ENCODE measurements around the gene ZNF554. TPM values are rescaled to one million over a fixed set of nuclear protein-coding genes. Genes with fewer than 3 reads are reported as not detected.

The ZNF554 gene
- total RNA-seq (2022; extraction: Qiagen RNA extraction; ENCODE audit: low read depth) = 1.0 to 1.3 TPM (median 1.2 TPM) in 5 replicates

GRCh38 chr19:2819540-2820111 is at the start of gene ZNF554:
Gene ZNF554, plus strand, starts transcription at chr19:2819868. Its CDS starts 204 bp downstream, at chr19:2820072.

GRCh38 chr19:2782936-2783780 is 36.5 kb upstream of the ZNF554 start, which contains the start of gene SGTA:
Gene SGTA, minus strand, starts transcription at chr19:2783273. Its CDS starts 14,205 bp downstream, at chr19:2769068.

DNA sequence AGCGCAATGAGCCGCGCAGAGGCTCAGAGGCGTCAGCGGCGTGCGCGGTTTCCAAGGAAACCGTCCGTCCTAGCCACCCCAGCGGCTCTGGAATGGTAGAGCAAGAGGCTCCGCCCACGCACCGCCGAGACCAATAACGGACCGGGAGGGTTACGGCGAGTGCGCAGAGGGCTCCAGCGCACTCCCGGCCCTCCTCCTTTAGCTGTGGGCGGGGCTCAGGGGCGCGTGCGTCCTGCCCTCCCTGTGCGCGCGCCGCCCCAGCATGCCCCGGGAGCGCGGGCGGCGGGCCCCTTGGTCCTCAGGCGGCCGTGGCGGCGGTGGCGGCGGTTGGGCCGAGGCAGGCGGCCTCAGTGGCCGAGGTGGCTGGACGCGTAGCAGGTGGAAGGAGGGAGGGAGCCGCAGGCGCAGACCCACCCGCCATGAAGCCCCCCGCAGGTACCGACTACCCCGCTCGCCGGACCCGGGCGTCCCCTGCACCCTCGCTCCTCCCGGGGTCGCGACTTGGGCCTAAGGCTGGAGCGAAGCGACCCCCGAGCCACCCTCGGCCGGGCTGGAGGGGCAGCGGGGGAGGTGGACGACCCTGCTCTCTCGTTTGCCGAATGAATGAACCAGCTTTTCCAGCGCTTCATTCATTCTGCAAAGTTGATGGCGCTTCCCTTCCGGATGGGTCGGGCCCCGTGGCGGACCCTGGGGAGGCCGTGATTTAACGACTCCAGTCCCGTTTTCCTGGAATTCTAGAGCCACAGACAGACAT is 34.2 kb upstream of the ZNF554 start, which contains the start of gene THOP1:
Gene THOP1 (plus strand): TSS at position 260 of the 754 bp plus-strand sequence. CDS start 160 bp downstream, at position 420.

GRCh38 chr19:2840794-2841791 is 21.4 kb downstream of the ZNF554 start, which contains the start of gene ZNF555:
Gene ZNF555, plus strand, starts transcription at chr19:2841475. Its CDS starts 98 bp downstream, at chr19:2841573.

DNA sequence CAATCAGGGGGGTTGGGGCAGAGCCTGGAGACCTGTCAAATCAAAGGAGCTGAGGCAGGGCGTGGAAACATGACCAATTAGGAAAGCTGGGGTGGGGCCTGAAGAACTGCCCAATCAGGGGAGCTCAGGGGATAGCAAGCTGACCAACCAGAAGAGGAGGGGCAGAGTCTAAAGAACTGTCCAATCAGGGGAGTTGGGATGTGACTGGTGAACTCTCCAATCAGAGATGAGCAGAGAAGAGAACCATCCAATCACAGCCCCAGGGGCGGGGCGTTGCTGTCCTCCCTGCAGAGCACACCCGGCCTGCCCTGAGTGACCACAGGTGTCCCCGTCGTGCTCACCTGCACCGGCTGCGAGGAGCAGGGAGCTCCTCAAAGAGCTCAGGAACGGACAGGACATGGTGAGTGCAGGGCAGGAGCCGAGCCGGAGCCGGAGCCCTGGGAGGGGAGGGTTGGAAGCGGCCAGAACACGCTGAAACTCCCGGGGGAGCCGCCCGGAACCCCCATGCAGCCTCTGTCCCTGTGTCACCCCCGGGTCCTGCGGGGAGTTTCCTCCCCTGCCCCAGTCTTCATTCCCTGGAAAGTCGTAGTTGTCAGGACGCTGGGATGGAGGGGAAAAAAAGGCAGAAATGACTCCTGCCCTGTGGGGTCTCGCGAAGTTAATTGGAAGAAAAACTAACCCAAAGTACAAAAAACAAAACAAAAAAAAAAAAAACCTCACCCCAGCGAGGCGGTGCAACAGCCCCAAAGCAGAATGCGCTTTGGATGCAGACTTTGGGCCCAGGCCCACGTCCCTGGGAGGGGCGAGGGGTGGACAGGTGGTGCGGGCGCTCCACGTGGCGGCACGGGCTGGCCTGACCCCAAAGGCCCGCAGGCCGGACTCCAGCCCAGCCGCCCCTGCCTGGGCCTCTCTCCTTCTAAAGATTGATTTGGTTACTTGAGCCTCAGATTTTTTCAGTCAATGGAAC is 47.6 kb downstream of the ZNF554 start, which contains the start of gene ZNF556:
Gene ZNF556 (plus strand): TSS at position 311 of the 967 bp plus-strand sequence. CDS start 87 bp downstream, at position 398.

Other genes with a start within 250 kb of the ZNF554 start
- 0.05 to 0.14 TPM (median 0.06 TPM) in 4 of 5 replicates, not detected in the other for gene GNG7, start 117.2 kb upstream of the ZNF554 start, total RNA-seq (2022; extraction: Qiagen RNA extraction; ENCODE audit: low read depth)
- 3.0 to 4.6 TPM (median 3.9 TPM) in 5 replicates for gene DIRAS1, start 98.5 kb upstream of the ZNF554 start, total RNA-seq (2022; extraction: Qiagen RNA extraction; ENCODE audit: low read depth)
- gene SLC39A3, start 79.9 kb upstream of the ZNF554 start, total RNA-seq (2022; extraction: Qiagen RNA extraction; ENCODE audit: low read depth) = 24.4 to 30.3 TPM (median 29.6 TPM) in 5 replicates
- 57.9 to 80.1 TPM (median 74.5 TPM) in 5 replicates for gene SGTA, start 36.6 kb upstream of the ZNF554 start, total RNA-seq (2022; extraction: Qiagen RNA extraction; ENCODE audit: low read depth)
- 75.6 to 106 TPM (median 98.3 TPM) in 5 replicates for gene THOP1, start 34.4 kb upstream of the ZNF554 start, total RNA-seq (2022; extraction: Qiagen RNA extraction; ENCODE audit: low read depth)
- 2.2 to 3.0 TPM (median 2.8 TPM) in 5 replicates for gene ZNF555, start 21.6 kb downstream of the ZNF554 start, total RNA-seq (2022; extraction: Qiagen RNA extraction; ENCODE audit: low read depth)
- gene ZNF556, start 47.5 kb downstream of the ZNF554 start, total RNA-seq (2022; extraction: Qiagen RNA extraction; ENCODE audit: low read depth) = 0.02 to 0.11 TPM (median 0.05 TPM) in 3 of 5 replicates, not detected in the others
- gene ZNF57, start 81.1 kb downstream of the ZNF554 start, total RNA-seq (2022; extraction: Qiagen RNA extraction; ENCODE audit: low read depth) = 1.9 to 2.9 TPM (median 2.3 TPM) in 5 replicates
- 1.7 to 2.5 TPM (median 2.0 TPM) in 5 replicates for gene ZNF77, start 125.1 kb downstream of the ZNF554 start, total RNA-seq (2022; extraction: Qiagen RNA extraction; ENCODE audit: low read depth)
- gene TLE6, start 157.7 kb downstream of the ZNF554 start, total RNA-seq (2022; extraction: Qiagen RNA extraction; ENCODE audit: low read depth) = 3.1 to 6.1 TPM (median 5.5 TPM) in 5 replicates
- gene TLE2, start 209.4 kb downstream of the ZNF554 start, total RNA-seq (2022; extraction: Qiagen RNA extraction; ENCODE audit: low read depth) = 1.7 to 3.1 TPM (median 3.0 TPM) in 5 replicates
- gene TLE5, start 242.6 kb downstream of the ZNF554 start, total RNA-seq (2022; extraction: Qiagen RNA extraction; ENCODE audit: low read depth) = 163 to 261 TPM (median 235 TPM) in 5 replicates